Glutamatergic neuron (in vitro differentiated cells): ENCODE results near the gene TGFBR2. TPM values are rescaled to one million over a fixed set of nuclear protein-coding genes. Genes with fewer than 3 reads are reported as not detected.

ENCODE experiments used
- DNase-seq: peaks from one replicate; pipeline ENCODE4 v3.0.0; 2022
- H3K27ac Mint-ChIP-seq: one replicate; pipeline ENCODE4 v1.8.0; 2020; ENCODE audit warnings: mild to moderate bottlenecking, mixed read lengths, inconsistent platforms; ENCODE audit not compliant: unreplicated experiment
- H3K27me3 Mint-ChIP-seq: one replicate; pipeline ENCODE4 v1.8.0; 2020; ENCODE audit warnings: mild to moderate bottlenecking, moderate library complexity, mixed read lengths, inconsistent platforms; ENCODE audit not compliant: unreplicated experiment
- H3K36me3 Mint-ChIP-seq: one replicate; pipeline ENCODE4 v1.8.0; 2020; ENCODE audit warnings: mild to moderate bottlenecking, mixed read lengths, inconsistent platforms; ENCODE audit not compliant: unreplicated experiment
- H3K4me1 Mint-ChIP-seq: one replicate; pipeline ENCODE4 v1.8.0; 2020; ENCODE audit warnings: mild to moderate bottlenecking, low read depth, mixed read lengths, inconsistent platforms; ENCODE audit not compliant: unreplicated experiment
- H3K4me3 Mint-ChIP-seq: one replicate; pipeline ENCODE4 v1.8.0; 2020; ENCODE audit warnings: mild to moderate bottlenecking, mixed read lengths, inconsistent platforms; ENCODE audit not compliant: unreplicated experiment
- H3K9me3 Mint-ChIP-seq: one replicate; pipeline ENCODE4 v1.8.0; 2020; ENCODE audit warnings: mild to moderate bottlenecking, moderate library complexity, mixed read lengths, inconsistent platforms; ENCODE audit not compliant: unreplicated experiment
- CTCF ChIP-seq: fragments of 200-600 bp; sonication (generic); IDR thresholded peaks from one replicate; pipeline ENCODE4 v1.5.0; 2021; ENCODE audit not compliant: partially characterized antibody, unreplicated experiment
- total RNA-seq: library from RNA; stranded (reverse); fragmentation: NEBNext Ultra II Directional; extraction: Animal tissue kit (Norgen Biotek cat#: 25700); gene quantifications from one replicate; pipeline ENCODE4 v1.2.1, GENCODE V29; 2021; ENCODE audit not compliant: unreplicated experiment

The TGFBR2 gene
- total RNA-seq, 1 donor from 2014 or later = 0.96 TPM

- Mint-ChIP-seq H3K27me3 (peaks cover 4% of the 10 kb centered on the region), H3K36me3 (peaks cover 5% of the 10 kb centered on the region), H3K4me3 (no peak overlapping the region), H3K4me1 (peaks cover 21% of the 10 kb centered on the region), H3K27ac (no peak overlapping the region), H3K9me3 (peaks cover 13% of the 10 kb centered on the region)
- no peak for DNase-seq
- TF ChIP-seq CTCF = no peak
Measured at GRCh38 chr3:30672959-30673358, 66.6 kb downstream of the TGFBR2 start.

GRCh38 chr3:30673425-30674341 lies 67.3 kb downstream of the TGFBR2 start:
- no peak for TF ChIP-seq CTCF
- DNase-seq = no peak
- Mint-ChIP-seq H3K27me3 (peaks cover 4% of the 10 kb centered on the region), H3K27ac (no peak overlapping the region), H3K9me3 (peaks cover 13% of the 10 kb centered on the region), H3K36me3 (peaks cover 5% of the 10 kb centered on the region), H3K4me1 (peaks cover 14% of the 10 kb centered on the region), H3K4me3 (no peak overlapping the region)

GRCh38 chr3:30675006-30675405 lies 68.6 kb downstream of the TGFBR2 start:
- peaks cover 7% of the 10 kb centered on the region for H3K9me3 Mint-ChIP-seq
- no peak overlapping the region for H3K27ac Mint-ChIP-seq

GRCh38 chr3:30675774-30676173 lies 69.4 kb downstream of the TGFBR2 start:
- Mint-ChIP-seq H3K27me3 (peaks cover 3% of the 10 kb centered on the region), H3K36me3 (peaks cover 5% of the 10 kb centered on the region), H3K4me1 (peaks cover 9% of the 10 kb centered on the region), H3K27ac (no peak overlapping the region), H3K9me3 (peaks cover 10% of the 10 kb centered on the region), H3K4me3 (no peak overlapping the region)
- no peak for DNase-seq
- no peak for TF ChIP-seq CTCF

More at GRCh38 chr3:30675006-30675405, 68.6 kb downstream of the TGFBR2 start:
- TF ChIP-seq CTCF = no peak
- no peak overlapping the region for H3K4me3 Mint-ChIP-seq
- DNase-seq = no peak
- peaks cover 4% of the 10 kb centered on the region for H3K27me3 Mint-ChIP-seq
- H3K36me3 Mint-ChIP-seq = peaks cover 5% of the 10 kb centered on the region
- peaks cover 8% of the 10 kb centered on the region for H3K4me1 Mint-ChIP-seq
